Measurements from ENCODE around the gene CCAR1. TPM values are rescaled to one million over a fixed set of nuclear protein-coding genes. Genes with fewer than 3 reads are reported as not detected.

Gene CCAR1
- total and polyA plus RNA-seq, 2 of the 4 experiments (the other 2 are of a cell fraction): 35.1 to 60.8 TPM

GRCh38 chr10:68700197-68700596 lies 20.8 kb upstream of the CCAR1 start:
- Histone ChIP-seq H2AFZ (replicated peaks; ENCODE audit: low read length, poor library complexity) (no peak overlapping the region), H2BK20ac (ENCODE audit: low read depth, low read length) (no peak overlapping the region), H3K4me2 (ENCODE audit: low read depth, low read length) (no peak overlapping the region), H2AK9ac (replicated peaks; ENCODE audit: low read depth, low read length, poor library complexity) (no peak overlapping the region), H2AK5ac (ENCODE audit: low read depth, low read length) (no peak overlapping the region), H2BK120ac (ENCODE audit: low read depth, low read length) (no peak overlapping the region), H3K56ac (ENCODE audit: extremely low read depth, insufficient read depth, low read length) (no peak overlapping the region), H4K5ac (ENCODE audit: low read depth, low read length) (no peak overlapping the region), H2BK5ac (ENCODE audit: low read depth, low read length, poor library complexity, severe bottlenecking) (no peak overlapping the region), H2BK15ac (ENCODE audit: low read depth, low read length) (no peak overlapping the region), H3K27me3 (ENCODE audit: control insufficient read depth, insufficient read depth, low read length) (no peaks in the 10 kb centered on the region), H3K14ac (replicated peaks; ENCODE audit: low read depth, low read length) (no peak overlapping the region), H3K9me3 (ENCODE audit: control insufficient read depth, insufficient read depth, low read length) (no peaks in the 10 kb centered on the region), H3K79me1 (ENCODE audit: low read depth in 1 of 2, low read length in 2 of 2) (no peaks in the 10 kb centered on the region), H3K4me3 (ENCODE audit: insufficient read depth, low read depth, low read length) (no peak overlapping the region), H3K23ac (ENCODE audit: low read depth, low read length) (no peak overlapping the region), H3K9me1 (ENCODE audit: insufficient read depth, low read length) (no peaks in the 10 kb centered on the region), H3K18ac (ENCODE audit: low read depth, low read length) (no peak overlapping the region), H3K4ac (ENCODE audit: low read depth, low read length) (no peak overlapping the region), H3K4me1 (ENCODE audit: control insufficient read depth, insufficient read depth, low read length) (no peaks in the 10 kb centered on the region), H3K27ac (ENCODE audit: insufficient read depth, low read length) (no peak overlapping the region), H3K9ac (ENCODE audit: low read depth, low read length) (no peak overlapping the region), H4K20me1 (ENCODE audit: insufficient read depth, low read length) (no peaks in the 10 kb centered on the region), H4K8ac (ENCODE audit: low read depth in 2 of 2, low read length in 2 of 2) (no peak overlapping the region), H4K91ac (ENCODE audit: insufficient read depth, low read depth, low read length) (no peak overlapping the region), H3K36me3 (ENCODE audit: control insufficient read depth, insufficient read depth, low read length) (no peaks in the 10 kb centered on the region)
- DNase-seq (no peak), ATAC-seq (ENCODE audit: low read depth) (no peak)
- intact Hi-C loops (cut with micrococcal nuclease): no loop called here
- TF ChIP-seq CEBPB (IDR thresholded peaks at IDR 0.05; ENCODE audit: low read depth, low read length) (no peak), MAZ (IDR thresholded peaks at IDR 0.05; ENCODE audit: borderline replicate concordance, low read depth, low read length) (no peak), POLR2A (IDR thresholded peaks at IDR 0.05; ENCODE audit: low read depth, low read length) (no peak), NFE2L2 (IDR thresholded peaks at IDR 0.05; ENCODE audit: low read depth, low read length) (no peak), FOS (IDR thresholded peaks at IDR 0.05; ENCODE audit: low read depth, low read length) (no peak), SMC3 (IDR thresholded peaks at IDR 0.05; ENCODE audit: low read depth, low read length) (no peak), BHLHE40 (IDR thresholded peaks at IDR 0.05; ENCODE audit: low read depth, low read length) (no peak), MAFK (IDR thresholded peaks at IDR 0.05; ENCODE audit: low read depth, low read length) (no peak), RAD21 (IDR thresholded peaks at IDR 0.05; ENCODE audit: low read length) (no peak), MXI1 (IDR thresholded peaks at IDR 0.05; ENCODE audit: borderline replicate concordance, low read depth, low read length) (no peak), CHD1 (IDR thresholded peaks at IDR 0.05; ENCODE audit: low read depth, low read length) (no peak), RCOR1 (IDR thresholded peaks at IDR 0.05; ENCODE audit: insufficient replicate concordance, low read length) (no peak), RFX5 (IDR thresholded peaks at IDR 0.05; ENCODE audit: low read depth, low read length) (no peak)
- TF ChIP-seq, protein P1, sequence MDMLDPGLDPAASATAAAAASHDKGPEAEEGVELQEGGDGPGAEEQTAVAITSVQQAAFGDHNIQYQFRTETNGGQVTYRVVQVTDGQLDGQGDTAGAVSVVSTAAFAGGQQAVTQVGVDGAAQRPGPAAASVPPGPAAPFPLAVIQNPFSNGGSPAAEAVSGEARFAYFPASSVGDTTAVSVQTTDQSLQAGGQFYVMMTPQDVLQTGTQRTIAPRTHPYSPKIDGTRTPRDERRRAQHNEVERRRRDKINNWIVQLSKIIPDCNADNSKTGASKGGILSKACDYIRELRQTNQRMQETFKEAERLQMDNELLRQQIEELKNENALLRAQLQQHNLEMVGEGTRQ (IDR thresholded peaks at IDR 0.05; ENCODE audit: low read depth, low read length): no peak
- TF ChIP-seq, protein P2, sequence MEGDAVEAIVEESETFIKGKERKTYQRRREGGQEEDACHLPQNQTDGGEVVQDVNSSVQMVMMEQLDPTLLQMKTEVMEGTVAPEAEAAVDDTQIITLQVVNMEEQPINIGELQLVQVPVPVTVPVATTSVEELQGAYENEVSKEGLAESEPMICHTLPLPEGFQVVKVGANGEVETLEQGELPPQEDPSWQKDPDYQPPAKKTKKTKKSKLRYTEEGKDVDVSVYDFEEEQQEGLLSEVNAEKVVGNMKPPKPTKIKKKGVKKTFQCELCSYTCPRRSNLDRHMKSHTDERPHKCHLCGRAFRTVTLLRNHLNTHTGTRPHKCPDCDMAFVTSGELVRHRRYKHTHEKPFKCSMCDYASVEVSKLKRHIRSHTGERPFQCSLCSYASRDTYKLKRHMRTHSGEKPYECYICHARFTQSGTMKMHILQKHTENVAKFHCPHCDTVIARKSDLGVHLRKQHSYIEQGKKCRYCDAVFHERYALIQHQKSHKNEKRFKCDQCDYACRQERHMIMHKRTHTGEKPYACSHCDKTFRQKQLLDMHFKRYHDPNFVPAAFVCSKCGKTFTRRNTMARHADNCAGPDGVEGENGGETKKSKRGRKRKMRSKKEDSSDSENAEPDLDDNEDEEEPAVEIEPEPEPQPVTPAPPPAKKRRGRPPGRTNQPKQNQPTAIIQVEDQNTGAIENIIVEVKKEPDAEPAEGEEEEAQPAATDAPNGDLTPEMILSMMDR (conservative IDR thresholded peaks at IDR 0.05; ENCODE audit: low read depth, low read length): no peak
- TF ChIP-seq, protein P3, sequence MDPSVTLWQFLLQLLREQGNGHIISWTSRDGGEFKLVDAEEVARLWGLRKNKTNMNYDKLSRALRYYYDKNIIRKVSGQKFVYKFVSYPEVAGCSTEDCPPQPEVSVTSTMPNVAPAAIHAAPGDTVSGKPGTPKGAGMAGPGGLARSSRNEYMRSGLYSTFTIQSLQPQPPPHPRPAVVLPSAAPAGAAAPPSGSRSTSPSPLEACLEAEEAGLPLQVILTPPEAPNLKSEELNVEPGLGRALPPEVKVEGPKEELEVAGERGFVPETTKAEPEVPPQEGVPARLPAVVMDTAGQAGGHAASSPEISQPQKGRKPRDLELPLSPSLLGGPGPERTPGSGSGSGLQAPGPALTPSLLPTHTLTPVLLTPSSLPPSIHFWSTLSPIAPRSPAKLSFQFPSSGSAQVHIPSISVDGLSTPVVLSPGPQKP (IDR thresholded peaks at IDR 0.05; ENCODE audit: borderline replicate concordance, low read depth, low read length): no peak
- no CpG with 5 or more reads among the region's 1 CpG for WGBS, 2 experiments (ENCODE audit: extremely low coverage in 2 of 2, insufficient read length in 1 of 2)
- dilution Hi-C loops (cut with HindIII; ENCODE audit: low sequenced_read_pairs, unreplicated experiment): no loop called here
- no TSS peak for BruUV-seq (replicated peaks)
- ChIA-PET POLR2A (ENCODE audit: unreplicated experiment) (no interaction called here), CTCF (interaction anchor here (0.9 kb wide), 1 partner anchor 150 kb away, joined by 3 read pairs; no protein-coding TSS in a partner anchor)
- in situ Hi-C loops (cut with MboI; ENCODE audit: low sequenced_read_pairs): no loop called here

Measured in IMR-90 (cell line).